Activated T-helper 1 cell treated with Interleukin-2 at 50 U/mL for 16 hours (primary cell): ENCODE results near the gene SPATA20.

Source experiments
- DNase-seq: peaks from one replicate; pipeline ENCODE4 v3.0.0-alpha.2; 2020; ENCODE audit warnings: low read depth

The SPATA20 gene

GRCh38 chr17:50579399-50579798 lies 32.4 kb downstream of the SPATA20 start:
- DNase-seq = no peak

DNA sequence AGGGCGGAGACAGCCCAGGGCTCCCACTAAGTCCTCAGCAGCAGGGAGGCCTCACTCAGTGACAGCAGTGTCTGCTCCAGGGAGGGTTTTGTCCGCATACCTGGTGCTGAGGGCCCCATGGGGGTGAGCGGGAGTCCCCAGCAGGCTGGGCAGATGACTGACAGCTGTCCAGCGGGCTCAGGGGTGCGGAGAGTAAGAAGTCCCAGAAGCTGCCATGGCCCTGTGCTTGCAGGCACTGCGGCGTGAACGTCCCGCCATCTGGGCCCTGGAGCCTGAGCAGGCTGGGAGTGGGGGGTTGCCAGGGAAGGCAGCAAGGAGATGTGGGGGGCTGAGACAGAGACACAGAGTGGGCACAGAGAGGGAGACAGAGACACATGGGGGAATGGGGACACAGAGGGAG lies 33.7 kb downstream of the SPATA20 start:
- DNase-seq = no peak

GRCh38 chr17:50581316-50581715 lies 34.3 kb downstream of the SPATA20 start:
- DNase-seq = no peak

- no peak for DNase-seq
Observed at GRCh38 chr17:50582741-50583140, 35.8 kb downstream of the SPATA20 start.

- DNase-seq = no peak
Observed at GRCh38 chr17:50583641-50584040, 36.7 kb downstream of the SPATA20 start.

- DNase-seq = no peak
Observed at GRCh38 chr17:50584116-50584515, 37.1 kb downstream of the SPATA20 start.

GRCh38 chr17:50584749-50585148 lies 37.8 kb downstream of the SPATA20 start:
- no peak for DNase-seq

- DNase-seq = no peak
Observed at GRCh38 chr17:50585346-50585745, 38.4 kb downstream of the SPATA20 start.

GRCh38 chr17:50585891-50586290 lies 38.9 kb downstream of the SPATA20 start:
- no peak for DNase-seq

DNA sequence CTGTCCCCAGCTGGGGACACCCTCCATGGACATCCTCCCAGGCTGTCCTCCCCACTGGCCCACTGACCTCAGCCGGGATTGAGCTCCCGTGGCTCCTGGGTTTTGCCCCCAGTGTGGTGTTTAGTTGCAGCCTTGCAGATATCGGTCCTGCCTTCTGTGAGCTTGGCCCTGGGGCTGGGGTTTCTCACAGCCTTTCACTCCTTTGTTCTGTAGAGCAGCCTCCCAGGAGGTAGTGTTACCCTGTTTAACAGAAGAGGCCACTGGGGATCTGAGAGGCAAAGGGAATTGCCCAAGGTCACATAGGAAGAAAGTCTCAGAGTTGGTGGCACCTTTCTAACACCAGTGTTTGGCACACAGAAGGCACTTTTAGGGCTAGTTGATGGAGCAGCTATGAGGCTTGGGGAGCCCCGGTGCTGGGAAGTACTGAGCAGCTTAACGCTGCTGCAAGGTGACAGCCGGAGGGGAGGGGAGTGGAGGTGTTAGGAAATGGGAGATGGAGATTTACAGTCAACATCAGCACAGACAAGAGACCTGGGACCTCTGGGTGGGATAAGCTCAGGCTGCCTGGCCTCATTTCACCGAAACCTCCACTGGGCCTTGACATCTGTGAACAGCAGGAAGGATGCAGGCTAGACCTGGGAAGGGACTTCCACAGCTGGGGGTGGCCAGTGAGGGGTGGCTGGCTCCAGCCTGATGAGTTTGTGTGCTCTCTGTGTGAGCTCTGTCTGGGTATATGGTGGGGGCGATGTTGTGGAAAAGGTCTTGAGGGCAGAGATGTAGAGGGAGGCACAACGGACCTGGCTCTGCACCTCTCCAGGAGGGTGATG lies 39.7 kb downstream of the SPATA20 start:
- no peak for DNase-seq

- DNase-seq = no peak
Observed at GRCh38 chr17:50587571-50587970, 40.6 kb downstream of the SPATA20 start.

DNA sequence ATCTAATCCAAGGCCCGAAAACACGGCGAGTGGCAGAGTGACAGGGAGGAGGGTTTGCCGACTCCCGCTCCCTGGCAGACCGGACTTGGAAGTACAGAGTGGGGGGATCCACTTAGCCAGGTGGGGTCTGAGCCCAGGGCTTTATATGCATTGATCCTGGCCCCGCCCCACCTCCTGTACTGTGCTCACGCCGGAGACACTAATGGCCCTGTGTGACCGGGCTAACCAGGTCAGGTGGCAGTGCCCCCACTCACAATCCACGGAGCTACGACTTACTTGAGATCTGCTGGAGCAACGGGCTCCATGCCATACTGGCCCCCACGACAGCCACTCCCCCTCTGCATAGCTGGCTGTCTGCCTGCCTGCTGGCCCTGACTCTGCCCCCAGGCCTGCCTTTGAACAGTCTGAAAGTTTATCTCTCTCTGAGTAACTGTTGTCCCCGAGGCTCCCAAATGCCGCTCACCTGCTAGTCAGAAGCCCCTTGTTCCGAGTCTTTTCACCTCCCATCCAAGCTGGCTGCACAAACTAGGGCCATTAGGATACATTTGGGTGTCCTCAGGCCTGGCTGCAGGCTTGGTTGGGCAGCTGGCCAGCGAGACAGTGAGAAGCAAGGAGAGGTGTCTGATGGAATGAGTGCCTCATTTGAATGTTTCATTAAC lies 41.5 kb downstream of the SPATA20 start:
- no peak for DNase-seq

GRCh38 chr17:50589095-50589705 lies 42.2 kb downstream of the SPATA20 start:
- DNase-seq = no peak

DNA sequence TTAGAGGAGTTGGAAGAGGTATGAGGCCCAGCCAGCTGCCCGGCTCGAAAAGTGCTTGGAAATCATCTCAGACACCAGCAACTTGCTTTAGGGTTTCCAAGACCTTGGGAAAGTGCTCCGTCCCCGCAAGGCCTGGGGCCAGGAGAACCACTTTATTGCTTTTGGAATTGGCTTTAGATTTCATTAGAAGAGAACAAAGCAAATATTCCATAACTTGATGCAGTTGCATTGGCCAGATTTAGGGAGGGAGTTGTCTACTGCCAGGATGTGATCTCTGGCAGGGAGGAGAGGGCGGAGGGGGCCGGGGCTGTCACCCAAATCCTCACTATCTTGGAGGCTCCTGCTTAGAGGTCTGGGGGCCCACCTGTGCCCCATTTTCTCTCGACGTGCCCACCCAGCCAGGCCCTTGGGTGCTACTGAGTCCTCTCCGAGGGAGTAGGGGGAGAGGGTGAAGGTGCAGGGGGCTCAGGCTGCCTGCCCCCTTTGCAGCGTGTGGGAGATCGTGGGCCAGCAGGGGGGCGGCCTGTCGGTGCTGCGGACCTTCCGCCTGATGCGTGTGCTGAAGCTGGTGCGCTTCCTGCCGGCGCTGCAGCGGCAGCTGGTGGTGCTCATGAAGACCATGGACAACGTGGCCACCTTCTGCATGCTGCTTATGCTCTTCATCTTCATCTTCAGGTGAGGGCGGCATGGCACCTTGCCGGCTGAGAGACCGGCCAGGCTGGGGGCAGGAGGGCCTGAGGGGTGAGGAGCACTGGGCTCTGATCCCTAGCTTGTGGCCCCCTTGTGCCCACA lies 44.2 kb downstream of the SPATA20 start:
- no peak for DNase-seq

GRCh38 chr17:50593321-50593720 lies 46.3 kb downstream of the SPATA20 start:
- no peak for DNase-seq

DNA sequence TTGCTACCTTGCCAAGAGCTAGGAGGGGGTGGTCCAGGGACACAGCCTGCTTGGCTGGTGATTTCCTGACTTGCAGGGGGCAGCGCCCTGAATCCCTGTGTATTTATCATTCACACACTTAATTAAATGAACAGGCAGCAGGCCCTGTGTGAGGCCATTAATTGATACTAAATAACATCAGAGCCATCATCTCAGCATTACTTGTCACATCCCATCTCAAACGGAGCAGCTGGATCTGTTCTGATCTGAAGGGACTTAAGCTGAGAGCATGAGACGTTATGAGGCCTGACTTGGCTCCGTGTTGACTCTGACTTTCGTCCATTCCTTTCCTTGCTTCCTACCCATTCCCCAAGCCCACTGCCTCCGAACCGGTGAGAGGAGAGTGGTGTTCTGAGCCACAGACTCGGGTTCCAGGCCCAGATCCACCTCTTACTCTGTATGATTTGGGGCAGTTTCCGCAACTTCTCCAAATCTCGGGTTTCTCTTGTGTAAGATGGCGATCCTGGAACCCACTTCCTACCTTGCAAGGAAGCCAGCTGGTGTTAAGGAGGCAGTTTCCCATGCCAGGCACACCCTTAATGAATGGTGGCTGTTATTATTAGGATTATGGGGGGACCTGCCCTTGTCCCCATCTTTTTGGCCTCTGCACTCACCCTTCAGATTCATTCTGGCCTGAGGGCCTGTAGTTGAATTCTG lies 47.3 kb downstream of the SPATA20 start:
- no peak for DNase-seq

DNA sequence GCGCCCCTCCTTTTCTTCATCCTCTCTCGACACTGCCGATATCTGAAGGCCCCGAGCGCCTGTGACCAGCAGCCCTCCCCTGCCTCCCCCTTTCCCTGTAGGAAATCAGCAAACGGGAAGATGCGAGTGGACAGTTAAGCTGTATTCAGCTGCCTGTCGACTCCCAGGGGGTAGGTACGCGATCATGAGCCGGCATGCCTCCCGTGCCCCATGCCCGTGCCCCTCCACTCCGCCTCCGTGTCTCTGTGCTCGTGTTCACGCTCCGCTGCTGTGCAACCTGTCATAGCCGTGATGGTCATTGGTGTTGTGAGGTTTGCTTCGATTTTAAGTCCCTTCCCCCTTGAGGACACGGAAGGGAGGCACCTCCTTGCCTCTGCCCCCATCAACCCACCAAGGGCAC lies 47.9 kb downstream of the SPATA20 start:
- no peak for DNase-seq

DNA sequence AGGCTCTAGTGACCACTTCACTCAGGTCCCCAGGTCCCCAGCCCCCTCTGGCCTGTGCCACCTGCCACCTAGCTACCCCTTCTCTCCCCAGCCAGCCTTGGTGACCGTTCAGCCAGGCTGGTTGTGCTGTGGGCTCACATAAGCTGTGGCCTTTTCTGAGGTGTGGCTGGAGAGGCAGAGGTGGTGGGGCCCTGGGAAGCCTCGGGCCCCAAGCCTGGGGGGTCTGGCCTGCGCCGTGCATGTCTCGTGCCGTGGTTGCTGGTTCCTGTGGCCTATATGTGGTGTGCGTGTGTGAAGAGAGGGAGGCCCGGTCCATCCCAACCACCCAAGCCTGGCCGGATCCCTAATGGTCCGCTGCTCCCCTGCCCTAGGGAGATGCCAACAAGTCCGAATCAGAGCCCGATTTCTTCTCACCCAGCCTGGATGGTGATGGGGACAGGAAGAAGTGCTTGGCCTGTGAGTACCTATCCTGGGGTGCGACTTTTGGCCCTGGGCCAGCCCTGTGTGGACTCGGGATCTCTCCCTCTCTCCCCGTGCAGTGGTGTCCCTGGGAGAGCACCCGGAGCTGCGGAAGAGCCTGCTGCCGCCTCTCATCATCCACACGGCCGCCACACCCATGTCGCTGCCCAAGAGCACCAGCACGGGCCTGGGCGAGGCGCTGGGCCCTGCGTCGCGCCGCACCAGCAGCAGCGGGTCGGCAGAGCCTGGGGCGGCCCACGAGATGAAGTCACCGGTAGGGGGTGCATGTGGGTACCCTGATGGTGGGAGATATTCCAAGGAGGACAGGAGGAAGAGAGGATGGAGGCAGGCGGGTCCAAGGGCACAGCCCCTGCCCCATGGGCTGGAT lies 49.4 kb downstream of the SPATA20 start:
- no peak for DNase-seq

- DNase-seq = no peak
Observed at GRCh38 chr17:50598487-50598886, 51.5 kb downstream of the SPATA20 start.

DNA sequence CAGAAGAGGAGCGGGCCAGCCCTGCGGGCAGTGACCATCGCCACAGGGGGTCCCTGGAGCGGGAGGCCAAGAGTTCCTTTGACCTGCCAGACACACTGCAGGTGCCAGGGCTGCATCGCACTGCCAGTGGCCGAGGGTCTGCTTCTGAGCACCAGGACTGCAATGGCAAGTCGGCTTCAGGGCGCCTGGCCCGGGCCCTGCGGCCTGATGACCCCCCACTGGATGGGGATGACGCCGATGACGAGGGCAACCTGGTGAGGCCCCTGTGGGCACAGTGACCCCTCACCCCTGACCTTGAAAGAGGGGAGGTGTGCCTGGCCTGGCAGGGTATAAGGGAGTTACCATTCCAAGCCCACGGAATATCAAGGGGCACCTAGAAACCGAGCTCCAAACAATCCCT lies 52.6 kb downstream of the SPATA20 start:
- no peak for DNase-seq

DNA sequence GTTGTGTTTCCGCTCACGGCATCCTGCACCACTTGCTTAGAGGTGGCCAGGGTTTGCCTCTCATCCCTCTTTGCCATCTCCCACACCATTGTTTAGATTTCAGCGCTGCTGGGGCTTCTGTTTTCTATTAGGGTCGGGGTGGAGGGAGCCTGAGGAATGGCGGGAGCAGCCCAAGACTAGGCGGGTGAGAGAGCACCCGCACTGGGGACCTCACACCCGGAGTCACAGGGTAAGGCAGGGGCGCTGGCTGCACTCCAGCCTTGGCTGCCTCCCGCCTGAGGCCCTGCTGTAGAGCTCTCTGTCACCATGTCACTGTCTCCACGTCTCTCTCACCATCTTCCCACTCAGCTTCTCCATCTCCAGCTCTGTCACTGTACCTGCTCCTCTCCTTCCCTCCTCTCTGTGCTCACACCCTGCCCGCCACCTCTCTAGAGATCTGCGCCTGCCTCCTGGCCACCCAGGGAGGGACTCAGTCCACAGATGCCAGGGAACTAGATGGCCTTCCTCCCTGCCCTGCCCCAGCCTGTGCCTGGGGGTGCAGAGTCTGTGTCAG lies 54.9 kb downstream of the SPATA20 start:
- no peak for DNase-seq
